HG02938 (cell line): Measurements from ENCODE around the gene TIGD1.
"Not testable (repeated sequence)": the region's sequence is repeated elsewhere in the genome, so short reads cannot be mapped to it uniquely, and the experiment has no call there.

Experiments used
- ATAC-seq: cut with Tn5 transposase; IDR thresholded peaks from one replicate; pipeline ENCODE4 v1.9.1; 2021; ENCODE audit warnings: mild to moderate bottlenecking, moderate library complexity; ENCODE audit not compliant: unreplicated experiment

Gene TIGD1

DNA sequence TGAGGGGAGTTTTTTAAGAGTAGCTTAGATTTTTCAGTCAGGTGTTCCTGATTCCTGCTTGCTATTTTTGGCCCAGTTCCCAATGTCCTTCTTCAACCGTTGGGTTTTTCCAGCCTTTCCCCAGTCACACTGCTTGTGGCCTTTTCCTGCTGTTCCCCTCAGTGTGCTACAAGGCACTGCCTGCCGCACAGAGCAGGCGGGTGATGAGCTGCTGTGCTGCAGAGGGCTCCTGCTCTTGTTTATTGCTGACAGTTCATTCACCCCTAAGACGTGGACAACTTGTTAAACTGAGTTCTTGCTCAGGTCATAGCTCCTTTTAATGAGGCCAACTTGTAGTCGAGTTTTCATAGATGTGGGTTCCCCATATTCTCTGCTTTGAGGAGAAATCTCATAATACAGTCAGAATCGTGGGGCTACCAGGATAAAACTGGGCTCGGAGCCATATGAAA lies 20.7 kb upstream of the TIGD1 start:
- ATAC-seq: no peak

DNA sequence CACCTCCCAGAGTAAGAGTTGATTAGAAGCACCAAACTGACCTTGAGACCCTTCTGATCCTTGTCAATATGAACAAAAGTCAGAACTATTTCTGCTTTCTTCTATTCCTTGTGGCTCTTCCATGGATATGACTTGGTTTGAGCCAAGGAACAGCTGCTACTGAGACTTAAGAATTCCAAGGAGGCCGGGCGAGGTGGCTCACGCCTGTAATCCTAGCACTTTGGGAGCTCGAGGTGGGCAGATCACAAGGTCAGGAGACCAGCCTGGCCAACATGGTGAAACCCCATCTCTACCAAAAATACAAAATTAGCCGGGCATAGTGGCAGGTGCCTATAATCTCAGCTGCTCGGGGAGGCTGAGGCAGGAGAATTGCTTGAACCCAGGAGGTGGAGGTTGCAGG lies 20.1 kb upstream of the TIGD1 start:
- ATAC-seq: not testable (repeated sequence)

DNA sequence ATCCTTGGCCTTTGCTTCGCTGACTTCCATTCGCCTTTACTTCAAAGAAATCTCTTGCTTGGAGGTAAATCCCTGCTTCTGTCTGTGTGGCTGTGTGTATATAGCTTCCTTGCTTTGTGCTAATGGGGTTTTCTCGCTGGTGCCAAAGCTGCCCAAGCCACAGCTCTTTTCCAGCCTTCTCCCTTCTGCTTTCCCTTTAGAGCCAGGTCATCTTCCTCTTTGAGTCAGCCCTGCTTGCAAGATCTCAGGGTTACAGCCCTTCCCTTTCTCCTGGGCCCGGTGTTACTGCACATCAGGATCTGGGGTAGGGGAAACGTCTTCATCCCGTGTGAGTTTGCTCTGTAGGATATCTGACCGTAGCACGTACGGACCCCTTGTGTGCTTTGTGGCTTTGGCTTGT lies 19.2 kb upstream of the TIGD1 start:
- no peak for ATAC-seq

DNA sequence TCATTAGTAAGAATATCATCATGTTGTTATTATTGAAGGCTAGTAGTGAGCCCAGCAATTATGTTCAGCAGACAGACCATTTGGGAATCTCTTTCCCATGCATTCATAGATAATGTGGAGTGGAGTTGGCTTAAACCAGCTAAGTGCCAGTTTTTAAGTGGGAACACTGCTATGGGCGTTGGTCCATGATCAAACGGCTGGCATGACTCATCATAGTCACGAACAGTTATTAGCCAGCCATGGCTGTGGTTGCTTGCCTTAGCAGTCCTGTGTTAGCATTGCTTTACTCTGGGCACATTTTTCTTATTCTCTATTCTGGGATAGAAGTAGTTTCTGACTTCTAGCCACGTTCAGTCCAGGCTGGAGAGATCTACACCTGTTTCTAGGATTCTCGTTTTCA lies 17.8 kb upstream of the TIGD1 start:
- no peak for ATAC-seq

DNA sequence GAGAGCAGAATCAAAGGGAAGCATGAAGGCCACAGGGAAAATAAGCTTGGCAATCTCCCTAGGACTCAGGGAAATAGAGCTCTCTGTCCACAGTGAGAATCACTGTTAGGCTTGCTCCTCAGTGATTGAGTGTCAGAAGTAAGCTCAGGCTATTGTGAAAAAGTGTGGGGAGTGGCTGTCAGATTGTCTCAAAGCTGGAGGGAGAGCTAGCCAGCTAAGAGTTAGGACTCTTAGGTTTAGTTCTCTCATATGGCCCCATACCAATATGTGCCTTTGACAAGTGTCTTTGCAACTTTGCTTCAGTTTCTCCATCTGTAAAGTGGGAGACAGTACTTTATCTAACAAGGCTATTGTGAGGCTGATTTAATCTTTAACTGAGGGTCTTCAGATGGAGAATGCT lies 17.4 kb upstream of the TIGD1 start:
- ATAC-seq: no peak

DNA sequence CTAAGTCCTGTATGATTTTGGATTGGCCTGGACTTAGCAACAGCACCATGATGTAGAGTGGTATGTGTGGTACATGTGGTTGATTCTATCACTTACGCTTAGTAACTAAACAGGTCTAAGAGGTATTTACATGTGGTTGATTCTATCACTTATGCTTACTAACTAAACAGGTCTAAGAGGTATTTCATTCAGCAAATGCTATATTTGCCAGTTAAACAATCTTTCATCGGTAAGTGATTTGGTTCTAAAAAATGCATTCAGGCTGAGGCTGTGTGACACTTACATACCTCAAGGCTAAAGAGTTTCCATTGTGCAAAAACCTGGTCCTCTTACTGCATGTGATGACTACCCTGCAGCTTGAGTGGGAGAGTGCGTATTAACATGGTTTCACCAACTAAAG lies 13.2 kb upstream of the TIGD1 start:
- no peak for ATAC-seq

DNA sequence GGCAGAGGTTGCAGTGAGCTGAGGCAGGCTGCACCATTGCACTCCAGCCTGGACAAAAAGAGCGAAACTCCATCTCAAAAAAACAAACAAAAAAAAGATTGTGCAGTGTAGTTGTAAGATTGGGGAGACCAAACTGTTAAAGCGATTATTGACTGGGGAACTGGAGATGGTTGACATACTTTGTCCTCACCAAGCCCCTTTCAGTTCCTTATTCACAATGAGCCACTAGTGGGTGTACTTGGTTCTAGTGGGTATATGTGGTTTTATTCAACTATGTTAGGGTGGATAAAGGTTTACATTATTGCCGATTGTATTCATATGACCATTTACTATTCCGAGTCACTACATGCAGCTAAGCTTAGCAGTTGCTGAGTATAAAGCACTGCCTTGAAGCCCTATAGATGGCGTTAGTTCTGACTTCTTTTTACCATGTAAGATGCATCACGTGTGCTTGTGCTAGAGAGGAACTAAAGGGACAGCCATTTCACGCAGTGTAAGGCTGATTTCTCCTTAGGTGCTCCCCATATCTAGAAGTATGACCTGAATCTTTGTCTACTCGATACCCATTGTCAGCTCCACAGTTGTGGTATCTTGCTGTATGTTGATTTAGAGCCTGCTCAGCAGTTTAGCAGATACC lies 12.3 kb upstream of the TIGD1 start:
- no peak for ATAC-seq

DNA sequence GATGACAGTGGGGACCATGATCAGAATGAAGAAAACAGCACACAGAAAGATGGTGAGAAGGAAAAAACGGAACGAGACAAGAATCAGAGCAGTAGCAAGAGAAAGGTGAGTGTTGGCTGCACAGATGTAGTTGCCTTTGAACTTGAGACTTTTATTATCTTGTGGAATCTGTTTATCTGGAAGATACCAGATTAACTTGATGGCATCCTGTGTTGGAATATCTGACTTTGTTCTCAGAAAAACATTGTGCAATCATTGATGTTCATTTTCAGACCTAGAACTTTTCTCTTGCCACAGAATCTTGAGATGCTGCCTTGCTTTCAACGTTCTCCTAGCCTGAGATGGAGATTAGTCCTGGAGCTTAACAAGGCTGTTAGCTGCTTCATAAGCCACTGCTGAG lies 6.1 kb upstream of the TIGD1 start:
- no peak for ATAC-seq

DNA sequence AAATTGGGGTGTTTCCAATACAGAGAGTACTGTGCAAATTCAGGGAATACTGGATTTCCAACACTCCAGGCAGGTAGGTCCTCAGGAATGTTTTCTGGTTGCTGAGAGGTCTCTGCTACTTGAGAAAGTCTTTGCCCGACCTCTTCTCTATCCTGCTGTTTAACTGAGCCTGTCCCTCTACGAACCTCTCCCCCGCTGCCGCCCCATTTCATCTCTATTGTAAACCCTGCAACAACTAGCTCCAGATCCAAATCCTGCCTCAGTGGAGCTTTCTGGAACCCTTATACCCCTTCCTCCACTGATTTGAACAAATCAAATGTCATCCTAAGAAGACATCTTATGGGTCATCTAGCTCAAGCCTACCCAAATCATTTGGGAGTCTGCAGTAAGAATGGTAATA lies 1.4 kb upstream of the TIGD1 start:
- ATAC-seq: no peak

DNA sequence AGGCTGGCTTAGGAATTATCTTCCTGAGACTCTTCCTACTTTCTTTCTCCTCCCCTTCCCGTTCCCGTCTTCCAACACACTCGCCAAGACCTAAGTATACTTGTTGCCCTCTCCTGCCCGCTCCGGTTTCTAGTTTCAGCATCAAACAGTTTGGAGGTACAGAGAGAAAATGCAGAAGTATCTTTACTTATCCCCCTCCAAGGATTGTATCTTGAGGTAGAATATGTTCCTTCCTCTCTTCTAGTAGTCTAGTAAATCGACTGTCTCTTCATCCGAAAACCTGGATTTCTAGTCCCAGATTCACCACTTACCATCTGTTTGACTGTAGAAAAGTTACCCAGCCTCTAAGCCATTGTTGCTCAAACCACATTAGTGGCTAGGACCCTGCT lies 887 bp upstream of the TIGD1 start:
- no peak for ATAC-seq

DNA sequence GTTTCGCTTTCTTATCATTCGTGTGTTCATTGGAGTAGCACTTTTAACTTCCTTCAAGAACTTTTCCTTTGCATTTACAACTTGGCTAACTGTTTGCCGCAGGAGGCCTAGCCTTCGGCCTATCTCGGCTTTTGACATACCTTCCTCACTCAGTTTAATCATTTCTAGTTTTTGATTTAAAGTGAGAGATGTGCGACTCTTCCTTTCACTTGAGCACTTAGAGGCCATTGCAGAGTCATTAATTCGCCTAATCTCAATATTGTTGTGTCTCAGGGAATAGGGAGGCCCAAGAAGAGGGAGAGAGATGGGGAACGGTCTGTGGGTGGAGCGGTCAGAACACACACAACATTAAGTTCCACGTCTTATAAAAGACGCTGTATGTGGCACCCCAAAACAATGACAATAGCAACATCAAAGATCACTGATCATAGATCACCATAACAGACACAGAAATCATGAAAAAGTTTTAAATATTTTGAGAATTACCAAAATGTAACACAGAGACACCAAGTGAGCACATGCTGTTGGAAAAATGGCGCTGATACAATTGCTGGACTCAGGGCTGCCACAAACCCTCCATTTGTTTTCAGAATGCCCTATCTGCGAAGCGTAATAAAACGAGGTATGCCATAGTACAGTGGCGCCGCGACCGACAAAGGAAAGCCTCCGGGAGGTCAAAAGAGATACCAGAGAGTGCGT lies 553 bp downstream of the TIGD1 start:
- no peak for ATAC-seq

DNA sequence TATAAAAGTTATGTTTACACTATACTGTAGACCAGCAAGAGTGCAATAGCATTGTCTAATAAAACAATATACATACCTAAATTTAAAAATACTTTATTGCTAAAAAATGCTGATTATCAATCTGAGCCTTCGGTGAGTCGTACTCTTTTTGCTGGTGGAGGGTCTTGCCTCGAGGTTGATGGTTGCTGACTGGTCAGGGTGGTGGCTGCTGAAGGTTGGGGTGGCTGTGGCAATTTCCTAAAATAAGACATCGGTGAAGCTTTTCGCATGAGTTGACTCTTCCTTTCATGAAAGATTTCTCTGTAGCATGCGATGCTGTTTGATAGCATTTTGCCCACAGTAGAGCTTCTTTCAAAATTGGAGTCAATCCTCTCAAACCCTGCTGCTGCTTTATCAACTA lies 2.4 kb downstream of the TIGD1 start:
- ATAC-seq: no peak

DNA sequence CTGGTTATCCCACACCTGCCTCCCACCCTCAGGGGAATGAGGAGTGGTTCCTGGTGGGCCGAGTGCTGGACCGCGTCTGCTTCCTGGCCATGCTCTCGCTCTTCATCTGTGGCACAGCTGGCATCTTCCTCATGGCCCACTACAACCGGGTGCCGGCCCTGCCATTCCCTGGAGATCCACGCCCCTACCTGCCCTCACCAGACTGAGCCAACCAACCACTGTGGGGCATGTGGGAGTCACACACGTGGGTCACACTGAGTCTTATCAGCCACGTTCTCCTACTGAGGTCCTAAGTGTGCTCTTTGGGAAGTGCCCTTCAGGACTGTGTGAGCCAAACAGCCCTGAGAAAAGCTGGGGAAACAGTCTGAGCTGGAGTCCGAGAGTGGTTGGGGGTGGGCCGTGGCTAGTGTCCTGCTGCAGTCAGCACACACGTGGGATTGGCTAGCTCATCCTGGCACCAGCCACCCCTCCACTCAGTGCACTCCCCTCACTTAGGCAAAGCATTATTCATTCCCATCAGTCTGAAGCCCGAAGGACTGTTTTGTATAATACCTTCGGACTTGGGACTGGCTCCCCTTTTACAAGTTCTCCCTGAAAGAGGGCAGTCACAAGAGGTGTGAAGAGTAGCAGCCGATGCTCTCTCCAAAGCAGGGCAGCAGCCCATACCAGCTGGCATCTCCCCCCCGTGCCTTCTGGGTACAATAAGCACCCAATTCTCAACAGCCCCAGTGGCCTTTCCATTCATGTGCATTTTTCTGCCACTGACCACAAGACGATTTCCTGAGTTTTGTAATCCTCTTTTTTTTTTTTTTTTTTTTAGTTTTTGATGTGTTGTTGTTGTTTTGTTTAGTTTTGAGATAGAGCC lies 4.6 kb downstream of the TIGD1 start:
- no peak for ATAC-seq

DNA sequence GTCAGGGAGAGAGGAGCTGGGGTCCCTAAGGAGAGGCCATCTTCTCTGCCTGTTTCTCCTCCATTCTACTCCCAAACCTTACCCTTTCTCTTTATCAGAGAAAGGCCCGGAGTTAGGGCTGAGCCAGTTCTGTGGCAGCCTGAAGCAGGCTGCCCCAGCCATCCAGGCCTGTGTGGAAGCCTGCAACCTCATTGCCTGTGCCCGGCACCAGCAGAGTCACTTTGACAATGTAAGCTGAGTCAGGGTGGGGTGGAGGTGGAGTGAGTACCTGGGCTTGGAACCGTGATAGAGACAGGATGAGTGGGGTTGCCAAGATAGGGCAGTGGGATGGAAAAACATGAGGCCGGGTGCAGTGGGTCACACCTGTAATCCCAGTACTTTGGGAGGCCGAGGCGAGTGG lies 5.7 kb downstream of the TIGD1 start:
- no peak for ATAC-seq

DNA sequence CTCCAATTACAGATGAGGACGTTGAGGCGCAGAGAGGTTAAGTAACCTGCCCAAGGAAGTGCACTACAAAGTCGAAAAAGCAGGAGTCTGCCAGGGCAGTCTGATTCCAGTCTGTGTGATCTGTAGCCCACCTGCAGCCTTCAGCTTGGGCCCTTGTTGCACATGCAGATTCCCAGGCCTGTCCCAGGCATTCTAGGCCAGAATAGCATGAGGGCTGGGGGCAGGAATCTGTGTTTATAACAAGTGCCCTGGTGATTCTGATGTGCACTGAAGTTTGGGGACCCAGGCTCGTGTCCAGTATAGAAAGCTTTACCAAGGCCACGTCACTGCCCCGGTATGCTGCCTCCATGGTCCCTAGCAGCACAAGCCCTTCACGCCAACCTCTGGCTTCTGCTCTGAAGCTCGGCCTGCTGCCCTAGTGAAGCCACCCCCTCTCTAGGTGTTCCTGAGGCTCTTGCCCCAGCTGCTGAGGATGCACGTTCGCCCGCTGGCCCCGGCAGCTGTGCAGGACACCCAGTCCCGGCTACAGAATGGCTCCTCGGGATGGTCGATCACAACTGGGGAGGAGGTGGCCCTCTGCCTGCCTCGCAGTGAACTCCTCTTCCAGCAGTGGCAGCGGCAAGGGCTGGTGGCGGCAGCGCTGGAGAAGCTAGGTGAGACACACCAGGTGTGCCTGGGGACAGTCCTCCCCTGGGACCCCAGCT lies 6.3 kb downstream of the TIGD1 start:
- no peak for ATAC-seq

DNA sequence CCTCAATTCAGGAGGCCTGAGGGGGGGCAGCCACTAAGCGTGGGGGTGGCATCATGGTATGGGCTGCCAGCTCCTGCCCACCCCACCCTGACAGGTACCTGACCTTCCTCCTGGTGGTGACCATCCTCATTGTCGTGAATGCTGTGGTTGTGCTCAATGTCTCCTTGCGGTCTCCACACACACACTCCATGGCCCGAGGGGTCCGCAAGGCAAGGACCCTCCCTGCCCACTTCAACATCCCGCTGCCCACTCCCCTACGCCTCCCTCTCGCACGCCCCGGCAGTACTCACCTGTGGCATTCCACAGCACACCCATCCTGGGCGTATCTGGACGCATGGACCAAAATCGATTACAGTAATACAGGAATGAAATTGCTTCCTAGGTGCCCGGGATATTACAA lies 6.9 kb downstream of the TIGD1 start:
- ATAC-seq: no peak

DNA sequence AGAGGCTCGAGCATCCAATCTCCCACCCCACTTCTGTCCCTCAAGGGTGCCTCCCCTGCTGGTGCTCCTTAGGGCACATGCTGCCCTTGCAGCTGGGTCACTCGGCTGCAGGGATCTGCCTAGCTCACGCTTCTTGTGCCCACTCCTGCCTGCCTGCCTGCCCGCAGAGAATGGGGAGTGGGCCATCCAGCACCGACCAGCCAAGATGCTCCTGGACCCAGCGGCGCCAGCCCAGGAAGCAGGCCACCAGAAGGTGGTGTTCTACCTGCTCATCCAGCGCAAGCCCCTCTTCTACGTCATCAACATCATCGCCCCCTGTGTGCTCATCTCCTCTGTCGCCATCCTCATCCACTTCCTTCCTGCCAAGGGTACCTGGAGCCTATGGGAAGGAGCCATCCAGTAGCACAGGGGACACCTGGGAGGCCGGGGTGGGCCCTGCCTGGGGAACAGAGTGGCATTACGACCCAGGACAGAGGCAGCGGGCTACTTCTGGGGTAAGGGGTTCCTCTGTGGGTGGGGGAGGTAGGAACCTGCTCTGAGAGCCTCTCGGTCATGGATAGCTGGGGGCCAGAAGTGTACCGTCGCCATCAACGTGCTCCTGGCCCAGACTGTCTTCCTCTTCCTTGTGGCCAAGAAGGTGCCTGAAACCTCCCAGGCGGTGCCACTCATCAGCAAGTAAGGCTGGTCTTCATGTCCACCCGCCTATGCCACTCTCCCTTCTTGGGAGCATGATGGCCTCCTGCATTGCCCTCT lies 7.5 kb downstream of the TIGD1 start:
- no peak for ATAC-seq

DNA sequence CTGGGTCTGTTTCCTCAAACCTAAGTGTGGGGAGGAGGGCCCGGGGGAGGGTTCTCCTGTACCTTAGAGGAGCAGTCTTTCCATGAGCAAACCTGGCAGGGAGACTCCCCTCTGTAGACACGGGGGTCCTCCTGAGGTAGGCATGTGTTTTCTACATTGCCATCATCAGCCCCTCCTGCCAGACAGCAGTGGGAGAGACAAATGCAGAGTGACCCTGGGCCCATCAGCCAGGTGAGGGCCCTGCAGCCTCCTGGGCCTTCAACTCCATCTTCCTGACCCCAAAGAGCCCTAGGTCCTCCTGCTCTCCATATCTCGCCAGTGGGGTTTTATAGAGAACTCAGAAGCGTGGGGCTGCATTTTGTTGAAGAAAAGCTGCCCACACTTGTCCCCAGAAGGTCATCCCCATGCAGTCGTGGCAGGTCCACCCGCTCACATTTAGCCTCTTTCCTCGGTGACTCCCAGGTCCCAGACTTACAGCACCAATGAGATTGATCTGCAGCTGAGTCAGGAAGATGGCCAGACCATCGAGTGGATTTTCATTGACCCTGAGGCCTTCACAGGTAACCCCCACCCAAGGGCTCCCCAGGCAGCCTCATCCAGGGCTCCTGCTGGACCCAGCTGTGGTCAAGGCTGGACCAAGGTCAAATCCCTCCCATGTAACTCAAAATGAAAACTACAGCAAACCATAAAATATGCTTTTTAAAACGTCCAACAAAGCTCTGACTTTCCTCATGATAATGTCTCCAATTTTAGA lies 8.2 kb downstream of the TIGD1 start:
- no peak for ATAC-seq

DNA sequence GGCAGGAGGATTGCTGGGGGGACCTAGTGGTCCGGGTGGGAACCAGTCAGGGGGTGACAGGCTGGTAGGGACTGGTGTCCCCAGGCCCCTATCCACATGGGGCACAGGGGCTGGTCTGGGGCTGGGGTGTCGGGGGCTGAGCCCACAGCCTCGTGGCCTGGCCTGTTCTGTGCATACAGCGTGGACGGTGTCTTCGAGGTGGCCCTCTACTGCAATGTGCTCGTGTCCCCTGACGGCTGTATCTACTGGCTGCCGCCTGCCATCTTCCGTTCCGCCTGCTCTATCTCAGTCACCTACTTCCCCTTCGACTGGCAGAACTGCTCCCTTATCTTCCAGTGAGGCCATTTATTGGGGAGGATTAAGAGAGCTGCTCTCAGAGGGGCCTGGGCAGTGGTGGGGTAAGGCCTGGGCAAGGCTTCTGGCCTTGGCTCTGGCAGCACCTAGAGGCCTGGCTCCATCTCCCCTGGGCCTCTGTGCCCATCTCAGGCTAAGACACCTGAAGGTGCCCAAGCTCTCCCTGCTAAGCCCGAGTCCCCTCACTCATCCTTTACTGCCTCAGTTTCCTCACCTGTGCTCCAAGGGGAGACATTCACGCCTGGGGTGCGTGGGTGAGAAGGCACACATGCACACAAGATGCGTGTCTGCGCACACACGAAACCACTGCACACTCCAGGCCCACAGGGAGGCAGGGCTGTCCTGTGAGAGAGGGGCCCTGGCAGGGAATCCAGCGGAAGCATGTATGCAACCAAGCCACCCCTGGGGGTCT lies 9.0 kb downstream of the TIGD1 start:
- ATAC-seq: no peak
